B cell (primary cell): ENCODE measurements around the gene SCNN1G.

Experiments used
- EZH2 ChIP-seq: IDR thresholded peaks from 2 replicates; pipeline ENCODE4 v1.6.1; 2012; ENCODE audit warnings: borderline replicate concordance, low read depth, mild to moderate bottlenecking, moderate library complexity, low read length; ENCODE audit not compliant: insufficient read depth, poor library complexity, severe bottlenecking
- TF ChIP-seq, protein P1 (sequence below): fragments of 200-600 bp; IDR thresholded peaks from one replicate; pipeline ENCODE4 v1.8.0; 2022; ENCODE audit warnings: antibody characterized with exemption, mild to moderate bottlenecking

DNA sequence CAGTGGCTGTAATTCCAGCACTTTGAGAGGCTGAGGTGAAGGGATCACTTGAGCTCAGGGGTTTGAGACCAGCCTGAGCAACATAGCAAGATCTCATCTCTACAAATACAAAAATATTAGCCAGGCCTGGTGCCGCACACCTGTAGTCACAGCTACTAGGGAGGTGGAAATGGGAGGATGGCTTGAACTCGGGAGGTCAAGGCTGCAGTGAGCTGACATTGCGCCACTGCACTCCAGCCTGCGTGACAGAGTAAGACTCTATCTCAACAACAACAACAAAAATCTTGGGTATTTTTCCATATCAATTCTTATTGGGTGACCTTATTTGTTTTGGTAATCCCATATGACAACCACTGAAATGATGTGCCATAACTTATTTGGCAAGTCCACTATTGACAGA lies 52.6 kb downstream of the SCNN1G start:
- no peak for TF ChIP-seq EZH2
- TF ChIP-seq, protein P1, sequence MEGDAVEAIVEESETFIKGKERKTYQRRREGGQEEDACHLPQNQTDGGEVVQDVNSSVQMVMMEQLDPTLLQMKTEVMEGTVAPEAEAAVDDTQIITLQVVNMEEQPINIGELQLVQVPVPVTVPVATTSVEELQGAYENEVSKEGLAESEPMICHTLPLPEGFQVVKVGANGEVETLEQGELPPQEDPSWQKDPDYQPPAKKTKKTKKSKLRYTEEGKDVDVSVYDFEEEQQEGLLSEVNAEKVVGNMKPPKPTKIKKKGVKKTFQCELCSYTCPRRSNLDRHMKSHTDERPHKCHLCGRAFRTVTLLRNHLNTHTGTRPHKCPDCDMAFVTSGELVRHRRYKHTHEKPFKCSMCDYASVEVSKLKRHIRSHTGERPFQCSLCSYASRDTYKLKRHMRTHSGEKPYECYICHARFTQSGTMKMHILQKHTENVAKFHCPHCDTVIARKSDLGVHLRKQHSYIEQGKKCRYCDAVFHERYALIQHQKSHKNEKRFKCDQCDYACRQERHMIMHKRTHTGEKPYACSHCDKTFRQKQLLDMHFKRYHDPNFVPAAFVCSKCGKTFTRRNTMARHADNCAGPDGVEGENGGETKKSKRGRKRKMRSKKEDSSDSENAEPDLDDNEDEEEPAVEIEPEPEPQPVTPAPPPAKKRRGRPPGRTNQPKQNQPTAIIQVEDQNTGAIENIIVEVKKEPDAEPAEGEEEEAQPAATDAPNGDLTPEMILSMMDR: no peak
